K562 (cell line): ENCODE data around the gene PGPEP1. TPM values are rescaled to one million over a fixed set of nuclear protein-coding genes. Genes with fewer than 3 reads are reported as not detected.
A peak's percentile ranks its signal among the peaks of the same experiment; 100 is the strongest.

Experiments
- BMI1 ChIP-seq: fragments of 150-350 bp; IDR thresholded peaks from 2 replicates; pipeline ENCODE4 v1.6.1; 2014; ENCODE audit warnings: low read length
- BRD4 ChIP-seq: fragments of 200-600 bp; sonication (generic); IDR thresholded peaks from 2 replicates; pipeline ENCODE4 v1.6.1; 2017; ENCODE audit warnings: inconsistent platforms
- C11orf30 ChIP-seq: fragments of 450-650 bp; IDR thresholded peaks from 2 replicates; pipeline ENCODE4 v1.6.1; 2016; ENCODE audit warnings: low read depth, mild to moderate bottlenecking
- CREM ChIP-seq: IDR thresholded peaks from 2 replicates; pipeline ENCODE4 v1.6.1; 2014; ENCODE audit warnings: antibody characterized with exemption, low read depth
- FIP1L1 ChIP-seq: fragments of 200-400 bp; formaldehyde crosslinking; IDR thresholded peaks from 2 replicates; pipeline ENCODE4 v1.6.1; 2018; ENCODE audit warnings: mild to moderate bottlenecking, low read depth, low read length; ENCODE audit not compliant: poor library complexity, severe bottlenecking
- FOXP4 ChIP-seq: sonication (generic); formaldehyde crosslinking; IDR thresholded peaks from 2 replicates; pipeline ENCODE4 v1.8.0; 2022; ENCODE audit warnings: mild to moderate bottlenecking, missing genetic modification reagents, borderline replicate concordance
- JUND ChIP-seq, 2 experiments: IDR thresholded peaks; 2 replicates in 1 of 2; 3 replicates in 1 of 2; pipeline ENCODE4 v1.6.1; 2011; ENCODE audit warnings: borderline replicate concordance in 2 of 2, low read depth in 2 of 2, low read length in 2 of 2, improper control_type of control experiment in 1 of 2, missing biosample characterization in 1 of 2, missing genetic modification characterization in 1 of 2, missing genetic modification reagents in 1 of 2
- POLR2B ChIP-seq: fragments of 450-650 bp; IDR thresholded peaks from 2 replicates; pipeline ENCODE4 v1.6.1; 2018; ENCODE audit warnings: low read depth; ENCODE audit not compliant: partially characterized antibody
- RERE ChIP-seq: sonication (generic); formaldehyde crosslinking; IDR thresholded peaks from 2 replicates; pipeline ENCODE4 v1.8.0; 2023; ENCODE audit warnings: missing genetic modification reagents, mild to moderate bottlenecking, borderline replicate concordance
- SMAD1 ChIP-seq: fragments of 150-350 bp; IDR thresholded peaks from 2 replicates; pipeline ENCODE4 v1.6.1; 2014; ENCODE audit warnings: low read length, low read depth; ENCODE audit not compliant: partially characterized antibody
- SNAPC5 ChIP-seq: fragments of 250-450 bp; sonication (Bioruptor Pico); IDR thresholded peaks from 2 replicates; pipeline ENCODE4 v1.8.0; 2021; ENCODE audit warnings: moderate library complexity, mild to moderate bottlenecking, inconsistent platforms
- TAL1 ChIP-seq: fragments of 450-650 bp; IDR thresholded peaks from 2 replicates; pipeline ENCODE4 v1.6.1; 2016; ENCODE audit warnings: mild to moderate bottlenecking
- ZNF282 ChIP-seq: sonication (generic); formaldehyde crosslinking; IDR thresholded peaks from 2 replicates; pipeline ENCODE4 v1.8.1; 2023; ENCODE audit warnings: missing genetic modification reagents
- ZNF551 ChIP-seq: fragments of 250-450 bp; sonication (Bioruptor Pico); IDR thresholded peaks from 2 replicates; pipeline ENCODE4 v1.5.0; 2021; ENCODE audit warnings: mild to moderate bottlenecking, moderate library complexity
- polyA plus RNA-seq, 8 experiments: library from polyadenylated mRNA; depleted of rRNA in 4 of 8; stranded (reverse) in 5 of 8; unstranded in 3 of 8; fragments of >200 nt; fragmentation: Nextera tagmentation in 2 of 8; fragmentation: Illumina TruSeq in 1 of 8; extraction: Ambion mirVana in 2 of 8; extraction: Trizol in 1 of 8; gene quantifications; 2 replicates each; pipeline versions ENCODE4 v1.2.1 to v1.2.3, GENCODE V29; 2011 to 2014; ENCODE audit warnings: inconsistent platforms in 1 of 8, missing spikeins in 1 of 8
- total RNA-seq, 7 experiments: library from RNA; depleted of rRNA in 6 of 7; stranded (reverse); fragments of >200 nt in 6 of 7; fragmentation: Illumina TruSeq in 2 of 7; extraction: Trizol in 2 of 7; gene quantifications; 2 replicates each; pipeline versions ENCODE4 v1.2.1 to v1.2.3, GENCODE V29; 2011 to 2021; ENCODE audit warnings: low replicate concordance in 1 of 7

Gene PGPEP1
- total and polyA plus RNA-seq, 9 of the 15 experiments (the other 6 are each of a cell fraction or from before 2014, with no cell fraction given), result 10.0 to 69.6 (median 33.5) TPM

GRCh38 chr19:18385675-18386542 lies 45.5 kb downstream of the PGPEP1 start, which contains the start of gene GDF15 (continued):
- peak; percentile 99 for TF ChIP-seq POLR2B
- TF ChIP-seq SNAPC5, result no peak
- TF ChIP-seq ZNF282 (CRISPR knock-in tag), result no peak
- no peak for TF ChIP-seq C11orf30
- TF ChIP-seq BMI1, result peak; percentile 24; the same call in 1 of the 2 replicates
- TF ChIP-seq JUND (IDR thresholded peaks at IDR 0.05; ENCODE audit: borderline replicate concordance, low read depth, low read length), result peak; percentile 82
- TF ChIP-seq JUND (tag; IDR thresholded peaks at IDR 0.05; ENCODE audit: borderline replicate concordance, low read depth, low read length), result peak; percentile 64; the same call in 1 of the 3 replicates
- peak; percentile 72 for TF ChIP-seq CREM
- peak; percentile 90 for TF ChIP-seq FIP1L1
- peak; percentile 98 for TF ChIP-seq SMAD1
- no peak for TF ChIP-seq TAL1
- TF ChIP-seq ZNF551 (CRISPR knock-in tag), result no peak
- TF ChIP-seq FOXP4 (CRISPR knock-in tag), result no peak
- no peak for TF ChIP-seq RERE
- TF ChIP-seq BRD4, result no peak
